SK-N-SH (cell line): ENCODE measurements around the gene OR14A16.

Experiments
- CTCF ChIP-seq: fragments of 200-600 bp; sonication (generic); IDR thresholded peaks from 2 replicates; pipeline ENCODE4 v1.6.1; 2017; ENCODE audit warnings: antibody characterized with exemption, mild to moderate bottlenecking, moderate library complexity
- EZH2phosphoT487 ChIP-seq: fragments of 200-600 bp; sonication (generic); IDR thresholded peaks from 2 replicates; pipeline ENCODE4 v1.6.1; 2017; ENCODE audit warnings: low read depth, mixed run types, mild to moderate bottlenecking, antibody characterized with exemption, moderate library complexity, borderline replicate concordance
- TAF1 ChIP-seq: IDR thresholded peaks from 2 replicates; pipeline ENCODE4 v1.6.1; 2012; ENCODE audit warnings: low read depth, mild to moderate bottlenecking, low read length, moderate library complexity, borderline replicate concordance

GRCh38 chr1:247841796-247842195 is 17.9 kb upstream of the OR14A16 start, which contains the start of gene OR11L1:
- TF ChIP-seq EZH2phosphoT487 (no peak), TAF1 (no peak), CTCF (no peak)
